HG03159 (cell line): ENCODE data around the gene ZNF318.

ENCODE experiments used
- ATAC-seq: cut with Tn5 transposase; IDR thresholded peaks from one replicate; pipeline ENCODE4 v1.9.1; 2021; ENCODE audit warnings: mild to moderate bottlenecking, moderate library complexity; ENCODE audit not compliant: unreplicated experiment

ZNF318 gene

DNA sequence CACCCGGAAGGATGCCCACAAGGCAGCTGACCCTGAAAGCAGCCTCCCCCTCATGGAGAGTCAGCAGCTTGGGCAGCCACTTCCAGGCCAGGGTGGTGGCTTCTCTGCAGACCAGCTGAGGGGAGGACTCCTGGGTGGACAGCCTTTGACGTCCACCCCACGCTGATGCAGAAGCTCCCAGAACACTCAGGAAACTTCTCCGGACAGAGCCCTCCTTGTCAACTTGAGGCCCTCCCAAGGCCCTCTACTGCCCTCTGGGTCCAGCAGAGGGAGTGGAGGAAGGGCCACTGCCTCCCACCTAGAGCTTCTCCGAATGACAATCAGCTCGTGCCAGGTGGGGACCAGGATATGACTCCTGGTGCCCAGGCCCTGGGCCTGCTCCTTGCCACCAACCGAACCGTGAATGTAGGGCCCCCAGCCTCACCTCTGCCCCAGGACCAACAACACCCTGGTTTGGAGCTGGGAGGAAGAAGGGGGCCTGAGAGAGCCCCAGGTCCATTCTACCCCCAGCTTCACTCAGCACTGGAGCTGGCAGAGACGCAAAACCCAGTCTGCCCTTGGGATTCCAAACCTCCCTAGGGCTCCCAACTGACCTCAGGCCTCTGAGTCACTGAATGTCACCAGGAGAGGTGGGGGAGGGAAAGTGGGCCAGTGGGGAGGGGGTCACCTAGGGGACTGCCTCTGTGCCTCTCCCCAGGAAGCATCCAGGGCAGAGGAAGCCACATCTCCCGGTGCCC is 82.3 kb downstream of the ZNF318 start:
- ATAC-seq = no peak

DNA sequence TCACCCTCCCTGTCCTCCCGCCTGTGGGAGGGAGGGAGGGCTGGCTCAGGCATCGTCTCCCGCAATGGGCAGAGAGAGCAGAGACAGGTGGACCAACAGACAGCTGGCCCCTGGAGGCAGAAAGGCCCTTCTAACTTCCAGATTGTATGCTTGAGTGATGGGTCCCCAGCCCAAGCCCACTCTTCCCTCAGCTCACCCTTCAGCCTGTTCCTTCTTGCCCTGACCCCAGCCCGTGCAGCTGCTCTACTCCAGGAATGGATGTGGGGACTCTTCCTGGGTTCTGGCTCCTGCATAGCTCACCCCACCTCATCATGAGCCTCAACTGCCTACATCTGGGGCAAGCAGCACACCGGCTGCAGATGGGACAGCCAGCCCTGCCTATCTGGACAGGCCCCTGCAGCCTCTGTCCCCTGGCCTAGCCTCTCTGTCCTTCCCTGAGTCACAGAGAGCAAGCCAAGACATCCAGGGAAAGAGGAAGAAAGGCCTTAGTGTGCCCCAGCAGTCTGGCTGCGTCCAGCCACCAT is 82.9 kb downstream of the ZNF318 start:
- no peak for ATAC-seq
